Measurements from ENCODE around the gene HTATSF1.
A peak's percentile ranks its signal among the peaks of the same experiment; 100 is the strongest.

HTATSF1 gene

DNA sequence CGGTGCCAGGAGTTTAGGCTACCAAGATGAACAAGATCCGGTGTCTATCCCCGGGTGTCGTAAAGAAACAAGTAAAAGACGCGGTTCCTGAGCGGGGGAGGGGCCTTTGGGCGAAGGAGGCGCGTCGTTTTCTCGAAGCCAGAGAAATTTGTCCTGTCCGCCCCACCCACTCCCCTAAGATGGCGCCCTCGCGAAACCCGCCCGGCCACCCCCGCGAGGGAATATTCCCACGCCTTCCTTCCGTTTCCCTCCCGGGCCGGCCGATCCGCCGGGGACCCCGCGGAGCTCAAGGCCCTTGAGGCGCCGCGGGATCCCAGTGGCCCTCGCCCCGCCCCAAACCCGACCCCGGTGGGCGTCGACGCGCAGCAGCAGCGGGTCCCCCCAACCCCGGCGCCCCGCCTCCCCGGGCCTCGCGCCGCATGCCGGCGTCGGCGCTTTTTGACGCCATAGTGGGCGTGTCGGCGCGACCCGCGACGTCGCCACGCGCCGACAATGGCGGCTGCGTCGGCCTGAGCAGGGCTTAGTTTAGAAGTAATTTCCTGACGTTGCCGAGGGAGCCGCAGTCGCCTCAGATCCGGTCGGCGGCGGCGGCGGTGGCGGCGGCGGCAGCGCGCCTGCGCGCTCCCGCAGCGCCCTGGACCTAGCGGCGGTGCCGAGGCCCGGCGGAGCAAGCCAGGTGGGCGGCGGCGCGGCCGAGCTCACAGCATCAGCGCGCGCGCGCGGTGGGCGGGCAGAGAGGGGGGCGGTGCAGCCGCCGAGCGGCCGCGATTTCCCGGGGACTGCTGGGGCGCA lies 432 bp upstream of the HTATSF1 start:
- DNase-seq: peak in 56 of 58 donors; percentile 22 to 87 (median 75)

DNA sequence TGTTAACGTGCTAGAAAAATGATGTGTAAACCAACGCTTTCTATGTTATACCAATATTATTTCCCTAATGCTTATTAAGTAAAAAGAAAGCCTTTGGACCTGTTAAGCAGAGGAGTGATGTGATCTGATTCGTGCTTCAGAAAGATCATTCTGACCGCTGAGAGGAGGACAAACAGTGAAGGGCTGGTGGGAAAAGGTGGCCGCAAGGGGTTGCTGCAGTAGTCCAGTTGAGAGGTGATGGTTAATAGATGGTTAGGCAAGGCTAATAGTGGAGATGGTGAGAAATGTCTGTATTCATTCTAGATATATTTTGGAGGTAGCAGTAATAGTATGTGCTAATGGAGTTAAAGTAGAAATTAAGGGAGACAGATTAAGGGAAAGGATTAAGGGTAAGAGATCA lies 21.7 kb downstream of the HTATSF1 start:
- no peak for DNase-seq

DNA sequence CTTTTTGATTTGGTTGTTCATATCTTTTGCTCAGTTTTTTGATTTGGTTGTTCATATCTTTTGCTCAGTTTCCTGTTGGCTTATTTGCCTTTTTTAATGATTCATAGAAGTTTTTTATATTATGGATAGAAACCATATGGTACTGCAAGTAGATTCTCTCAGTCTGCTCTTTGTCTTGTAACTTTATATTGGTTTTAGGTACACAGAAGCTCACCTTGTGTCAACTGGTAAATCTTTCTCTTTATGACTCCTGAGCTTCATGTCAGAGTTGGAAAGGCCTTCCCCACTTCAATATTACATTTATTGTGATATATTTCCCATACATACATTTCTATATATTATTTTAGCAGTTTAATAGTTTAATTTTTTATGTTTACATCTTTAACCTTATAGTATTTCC lies 26.4 kb downstream of the HTATSF1 start:
- DNase-seq: no peak

DNA sequence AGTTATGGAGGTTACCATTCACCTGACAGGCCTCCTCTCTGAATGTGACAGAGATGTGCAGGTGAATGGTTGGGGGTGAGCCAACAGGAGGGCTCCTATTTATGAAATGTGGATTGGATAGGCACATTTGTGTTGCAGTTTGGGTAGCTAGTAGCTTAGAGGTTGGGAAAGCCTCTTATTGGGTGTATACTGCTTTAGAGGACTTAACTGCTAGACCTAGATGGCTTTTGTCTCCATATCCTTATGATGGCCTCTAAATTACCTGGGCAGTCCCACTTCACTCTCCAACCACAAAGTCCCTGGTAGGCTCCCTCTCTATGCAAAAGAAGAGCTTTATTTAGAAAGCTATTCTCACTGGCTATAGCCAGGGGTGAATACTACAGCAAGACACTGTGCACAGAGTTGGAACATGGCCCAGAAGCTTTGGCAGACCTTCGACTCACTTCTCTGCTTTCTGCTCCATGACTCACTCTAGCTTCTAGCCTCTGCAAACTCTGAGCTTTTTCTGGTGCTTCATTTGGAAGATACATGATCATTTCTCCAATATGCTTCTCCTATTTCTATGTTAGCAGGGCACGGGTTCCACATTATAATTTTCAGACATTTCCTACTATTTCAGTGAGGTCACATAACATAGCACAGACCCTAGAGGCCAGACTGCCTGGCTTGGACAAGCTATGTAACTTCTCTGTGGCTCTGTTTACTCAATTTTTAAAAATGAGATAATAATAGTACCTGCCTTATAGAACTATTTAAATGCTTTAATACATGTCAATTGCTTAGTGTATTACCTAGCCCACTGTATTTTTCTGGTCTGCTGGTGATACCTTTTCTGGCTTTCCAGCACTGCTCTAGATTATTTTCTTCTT lies 28.6 kb downstream of the HTATSF1 start:
- DNase-seq: peak in 37 of 58 donors; percentile 0 to 47 (median 14)

DNA sequence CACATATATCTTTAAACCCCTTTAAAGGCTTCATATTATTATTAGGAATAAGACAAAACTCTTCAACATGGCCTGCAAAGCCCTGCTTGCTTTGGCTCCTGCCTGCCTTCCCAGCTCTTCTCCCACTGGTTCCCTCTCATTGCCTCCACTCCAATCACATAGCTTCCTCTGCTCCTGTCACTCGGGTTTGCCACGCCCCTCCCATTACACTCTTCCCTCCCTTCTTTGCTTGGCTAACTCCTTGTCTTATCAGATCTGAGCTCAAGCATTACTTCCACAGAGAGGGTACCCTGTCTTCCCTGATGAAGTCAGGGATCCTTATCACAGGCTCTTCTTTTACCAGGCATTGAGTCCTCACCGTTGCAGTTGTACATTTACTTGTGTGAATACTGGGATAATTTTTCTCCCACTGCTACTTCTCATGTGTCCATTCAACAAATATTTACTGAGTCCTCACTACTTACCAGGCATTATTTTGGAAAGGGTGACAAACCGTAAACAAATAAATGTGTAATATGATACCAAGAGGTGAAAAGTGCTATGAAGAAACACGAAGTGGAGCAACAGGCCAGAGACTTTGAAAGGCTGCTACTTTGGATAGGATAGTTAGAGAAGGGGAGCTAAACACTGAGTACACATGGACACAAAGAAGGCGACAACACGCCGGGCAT lies 31.4 kb downstream of the HTATSF1 start:
- no peak for DNase-seq

DNA sequence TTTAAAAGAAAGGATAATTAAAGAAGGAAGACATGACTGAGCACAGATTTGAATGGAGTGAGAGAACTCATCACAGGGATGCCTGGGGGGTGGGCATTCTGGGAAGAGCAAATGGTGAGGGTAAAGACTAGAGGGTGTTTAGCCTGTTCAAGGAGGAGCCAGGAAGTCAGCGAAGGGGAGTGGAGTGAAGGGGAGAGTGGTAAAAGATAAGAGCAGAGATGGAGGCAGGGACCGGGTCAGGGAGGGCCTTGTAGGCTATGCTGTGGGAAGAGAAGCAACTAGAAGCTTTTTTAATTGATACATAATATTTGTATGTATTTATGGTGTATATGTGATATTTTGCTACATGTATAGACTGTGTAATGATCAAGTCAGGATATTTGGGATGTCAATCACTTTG lies 32.4 kb downstream of the HTATSF1 start:
- DNase-seq: no peak

DNA sequence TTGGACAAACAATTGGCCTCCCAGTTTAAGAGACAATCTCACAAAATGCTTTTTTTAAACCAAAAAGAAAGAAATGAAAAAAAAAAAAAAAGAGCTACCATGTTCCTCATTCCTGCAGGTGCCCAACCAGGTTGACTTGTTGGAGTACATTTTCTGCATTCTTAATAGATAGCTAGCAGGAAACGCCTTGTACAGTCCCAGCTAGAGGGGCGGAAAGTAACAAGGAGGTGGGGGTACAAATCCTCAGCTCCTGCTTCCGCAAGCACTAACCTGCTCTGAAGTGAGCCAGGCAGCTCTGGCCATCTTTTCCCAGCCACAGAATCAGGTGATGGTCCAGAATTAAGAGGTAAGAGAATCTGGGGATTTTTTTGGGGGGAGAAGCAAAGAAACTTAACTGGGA lies 34.6 kb downstream of the HTATSF1 start, which contains the start of gene VGLL1:
Gene VGLL1 (plus strand): TSS at position 265 of the 400 bp plus-strand sequence. CDS start 3,806 bp downstream, outside the sequence.
- DNase-seq: no peak

DNA sequence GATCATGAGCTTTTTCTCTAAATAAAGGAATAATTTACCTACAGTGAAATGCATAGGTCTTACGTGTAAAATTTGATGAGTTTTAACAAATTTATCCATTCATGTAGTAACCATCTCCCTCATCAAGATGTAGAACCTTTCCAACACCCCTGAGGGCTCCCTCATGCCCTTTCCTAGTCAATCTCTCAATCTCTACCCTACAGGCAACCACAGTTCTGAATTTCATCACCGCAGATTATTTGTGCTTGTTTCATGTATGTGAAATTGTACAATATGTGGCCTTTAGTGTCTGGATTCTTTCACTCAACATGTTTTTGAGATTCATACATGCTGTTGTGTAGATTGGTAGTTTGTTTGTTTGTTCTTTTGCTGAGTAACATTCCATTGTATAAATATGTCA lies 36.7 kb downstream of the HTATSF1 start:
- no peak for DNase-seq

DNA sequence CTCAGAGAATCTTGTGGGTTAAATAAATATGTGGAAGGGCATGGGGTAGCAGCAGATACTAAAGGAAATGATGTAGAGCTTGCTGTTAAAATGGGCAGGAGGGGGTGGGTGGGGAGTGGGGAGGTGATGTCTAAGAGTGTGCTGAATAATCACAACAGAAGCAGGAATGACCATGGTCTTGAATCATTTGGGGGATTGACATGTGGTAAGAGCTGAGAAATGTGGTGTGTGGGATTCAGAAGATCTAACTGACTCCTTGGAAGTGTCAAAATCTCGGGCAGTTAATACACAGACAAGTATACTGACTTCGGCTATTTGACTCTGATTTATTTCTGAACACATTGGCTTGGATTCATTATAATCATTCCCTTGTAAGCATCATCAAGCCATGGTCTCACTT lies 41.4 kb downstream of the HTATSF1 start:
- no peak for DNase-seq

DNA sequence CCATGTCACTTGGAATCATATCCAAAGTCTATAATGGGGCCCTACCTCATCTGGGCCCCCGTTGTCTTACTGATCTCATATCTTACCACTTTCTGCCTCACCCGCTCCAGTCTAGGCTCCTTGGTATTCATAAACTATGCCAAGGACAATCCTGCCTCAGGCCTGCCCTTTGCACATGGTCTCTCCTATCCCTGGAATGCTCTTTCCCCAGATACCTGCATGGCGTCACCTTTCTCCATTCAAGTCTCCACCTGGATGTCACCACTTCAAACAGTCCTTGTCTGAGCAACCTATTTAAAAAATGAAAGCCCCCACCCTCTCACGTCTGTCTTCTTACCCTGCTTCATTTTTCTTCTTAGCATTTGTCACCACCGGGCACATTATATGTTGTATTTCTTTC lies 42.8 kb downstream of the HTATSF1 start:
- DNase-seq: no peak

DNA sequence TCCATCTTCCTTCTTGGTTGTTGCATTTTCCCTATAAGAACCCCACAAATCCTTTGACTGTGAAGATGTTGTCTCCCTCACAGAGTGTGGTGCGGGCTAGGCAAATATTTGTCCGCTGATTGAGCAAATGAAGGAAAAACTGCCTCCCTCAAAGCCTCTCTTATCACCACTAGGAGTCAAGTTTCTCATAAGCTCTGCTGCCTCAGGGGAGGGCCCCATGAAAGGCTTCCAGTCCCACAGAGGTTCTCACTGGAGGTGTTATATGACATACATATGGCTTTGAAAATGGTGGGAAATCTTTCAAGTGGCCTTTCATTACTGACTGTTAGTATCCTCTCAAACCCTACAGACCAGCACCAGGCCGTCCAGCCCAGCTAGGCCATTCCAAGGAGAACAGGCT lies 43.9 kb downstream of the HTATSF1 start:
- DNase-seq: peak in 1 of 58 donors; percentile 0

DNA sequence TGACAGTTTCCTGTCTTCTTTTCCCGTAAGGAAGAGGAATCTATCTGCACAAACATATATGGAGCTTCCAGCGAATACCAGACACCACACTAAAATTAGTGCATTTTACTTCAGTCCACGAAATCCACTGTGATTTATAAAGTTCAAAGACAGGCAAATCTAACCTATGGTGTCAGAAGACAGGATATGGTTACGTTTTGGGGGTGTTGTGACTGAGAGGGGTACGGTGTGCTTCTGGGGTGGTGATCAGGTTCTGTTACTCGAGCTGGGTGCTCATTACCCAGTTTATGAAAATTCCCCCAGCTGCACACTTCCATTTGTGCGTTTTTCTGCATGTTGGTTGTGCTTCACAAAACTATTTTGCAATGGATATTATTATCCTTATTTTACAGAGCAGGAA lies 44.9 kb downstream of the HTATSF1 start:
- DNase-seq: no peak

DNA sequence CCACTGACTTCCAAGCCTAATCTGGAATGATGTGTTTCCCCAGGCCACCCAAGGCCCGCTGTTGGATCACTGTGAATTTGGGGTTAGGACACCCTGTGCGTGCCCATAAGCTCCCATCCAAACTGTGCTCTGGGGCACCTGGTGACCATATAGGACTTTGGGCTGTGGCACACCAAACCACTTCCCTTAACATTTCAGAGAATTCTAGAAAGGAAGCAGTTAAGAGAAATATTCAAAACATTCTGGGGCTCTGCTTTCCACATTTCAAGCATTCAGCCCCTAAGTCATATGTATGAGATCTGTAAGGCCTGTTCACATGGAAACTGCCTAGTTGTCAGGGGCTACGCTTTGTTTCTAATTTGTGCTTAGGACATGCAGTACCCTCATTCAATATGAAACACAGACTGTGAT lies 49.0 kb downstream of the HTATSF1 start:
- no peak for DNase-seq

DNA sequence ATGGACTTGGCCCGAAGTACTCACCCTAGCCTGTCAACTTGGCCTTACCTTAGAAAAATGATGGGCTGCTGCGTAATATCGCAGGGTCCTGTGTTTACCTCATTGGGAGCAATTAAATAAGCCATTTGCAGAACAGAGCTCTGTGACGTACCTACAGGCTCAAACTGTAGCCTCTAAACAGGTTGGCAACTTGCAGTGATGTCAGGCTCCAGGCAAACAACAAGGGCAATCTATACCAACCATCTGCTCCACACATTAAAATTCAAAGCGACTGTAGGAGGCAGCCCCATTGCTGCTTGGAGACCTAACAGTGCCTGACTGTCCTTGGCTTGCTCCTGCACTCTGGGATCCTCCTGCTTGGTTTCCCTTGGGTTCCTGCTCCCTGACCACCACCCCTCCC lies 51.8 kb downstream of the HTATSF1 start:
- no peak for DNase-seq

DNA sequence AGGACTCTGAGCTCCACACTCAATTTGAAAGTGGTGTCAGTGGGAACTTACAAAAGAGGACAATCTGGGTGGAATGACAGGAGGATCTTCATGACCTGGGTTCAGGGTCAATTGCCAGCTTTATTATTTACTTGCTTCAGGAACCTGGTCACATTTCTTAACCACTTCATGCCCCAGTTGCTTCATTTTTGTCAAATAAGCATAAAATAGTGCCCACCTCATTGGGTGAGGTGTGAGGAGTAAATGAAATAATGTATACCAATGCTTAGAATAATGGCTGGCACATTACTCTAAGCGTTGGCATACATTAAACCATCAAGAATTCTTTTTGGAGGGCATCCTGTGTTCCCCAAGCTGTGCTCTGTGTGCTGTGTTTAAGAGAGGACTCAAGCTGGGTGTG lies 54.0 kb downstream of the HTATSF1 start:
- DNase-seq: no peak

DNA sequence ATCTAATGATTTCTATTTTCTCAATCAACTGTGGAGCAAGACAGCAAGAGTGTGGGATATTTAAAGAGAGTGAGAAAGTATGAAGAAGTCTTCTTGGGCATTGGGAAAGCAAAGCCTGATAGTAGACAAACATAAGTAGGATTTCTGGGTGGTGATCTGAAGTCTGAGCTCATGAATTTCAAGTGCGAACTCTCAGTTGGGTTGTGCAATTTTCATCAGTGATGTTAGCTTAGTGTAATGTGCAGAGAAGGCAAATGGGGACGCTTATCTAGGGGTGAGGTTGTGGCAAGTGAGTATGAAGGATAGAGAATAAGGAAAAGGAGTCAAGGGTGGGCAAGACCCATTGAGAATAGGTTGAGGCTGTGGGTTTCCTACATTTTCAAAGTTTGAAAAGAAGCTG lies 58.3 kb downstream of the HTATSF1 start:
- no peak for DNase-seq
